Prostate gland (tissue), 2 donors: Measurements from ENCODE around the gene GBP7. TPM values are rescaled to one million over a fixed set of nuclear protein-coding genes. Genes with fewer than 3 reads are reported as not detected.

Experiments used
- DNase-seq: peaks from one replicate; pipeline ENCODE4 v3.0.0-alpha.2; 2019; ENCODE audit warnings: low spot score
- H3K27ac ChIP-seq, 2 donors: fragments of 200-600 bp; sonication (generic); 2 replicates each; pipeline ENCODE4 v1.5.1; 2017 to 2019
- H3K27me3 ChIP-seq: fragments of 200-600 bp; sonication (generic); replicated peaks from 2 replicates; pipeline ENCODE4 v1.5.1; 2019; ENCODE audit not compliant: insufficient read depth
- H3K36me3 ChIP-seq, 2 donors: fragments of 200-600 bp; sonication (generic); 1 replicate in 1 of 2; 2 replicates in 1 of 2; pipeline versions ENCODE4 v1.5.1 to v1.8.1; 2017 to 2019
- H3K4me1 ChIP-seq: fragments of 200-600 bp; sonication (generic); replicated peaks from 2 replicates; pipeline ENCODE4 v1.5.1; 2019
- H3K4me3 ChIP-seq, 2 donors: fragments of 200-600 bp; sonication (generic); 2 replicates each; pipeline ENCODE4 v1.5.1; 2017 to 2019
- H3K9me3 ChIP-seq: fragments of 200-600 bp; sonication (generic); 2 replicates; pipeline ENCODE4 v1.5.1; 2017
- POLR2A ChIP-seq: fragments of 450-650 bp; IDR thresholded peaks from one replicate; pipeline ENCODE4 v1.6.1; 2016; ENCODE audit warnings: antibody characterized with exemption, mild to moderate bottlenecking
- POLR2AphosphoS5 ChIP-seq: sonication (generic); formaldehyde crosslinking; IDR thresholded peaks from one replicate; pipeline ENCODE4 v1.6.1; 2017; ENCODE audit warnings: antibody characterized with exemption
- WGBS: methylation state at CpG from one replicate; pipeline ENCODE4 v1.1.5; 2018; 5-methylcytosine and 5-hydroxymethylcytosine counted together
- intact Hi-C: fragments of 100-400 bp; cut with DNase I; formaldehyde crosslinking; loops from one replicate; pipeline ENCODE4 v1.14.2; 2022
- total RNA-seq, 2 donors: library from RNA; depleted of rRNA; stranded (reverse); fragments of >200 nt; gene quantifications; one replicate each; pipeline ENCODE4 v1.1.0, GENCODE V29; 2016
- TF ChIP-seq, protein P1 (sequence below), 4 experiments: fragments of 200-600 bp in 2 of 4; fragments of 450-650 bp in 2 of 4; sonication (generic) in 2 of 4; IDR thresholded peaks; 1 replicate in 3 of 4; 2 replicates in 1 of 4; pipeline ENCODE4 v1.5.1; 2016 to 2019; ENCODE audit warnings: antibody characterized with exemption in 4 of 4, mild to moderate bottlenecking in 2 of 4, moderate library complexity in 2 of 4

The GBP7 gene
- total RNA-seq, 2 donors from 2014 or later = not detected

DNA sequence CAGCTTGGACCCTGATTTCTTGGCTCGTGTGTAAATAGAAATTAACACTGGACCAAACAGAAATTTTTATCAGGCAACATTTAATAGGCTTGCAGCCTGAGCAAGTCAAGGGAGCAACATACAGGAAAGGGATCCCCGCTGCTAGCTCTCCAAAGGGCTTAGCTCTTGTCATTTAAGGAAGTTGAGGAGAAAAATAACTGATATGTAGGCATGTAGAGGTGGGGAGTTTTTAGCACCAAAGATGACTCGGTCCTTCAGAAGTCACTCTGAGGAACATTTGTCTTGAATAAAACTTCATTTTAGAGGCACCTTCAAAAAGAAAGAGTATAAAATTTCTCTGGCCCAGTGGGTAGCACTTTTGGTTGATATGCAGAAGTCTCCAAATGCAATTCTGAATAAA is 76.9 kb downstream of the GBP7 start:
- TF ChIP-seq POLR2AphosphoS5 (no peak), POLR2A (no peak)
- TF ChIP-seq, protein P1, sequence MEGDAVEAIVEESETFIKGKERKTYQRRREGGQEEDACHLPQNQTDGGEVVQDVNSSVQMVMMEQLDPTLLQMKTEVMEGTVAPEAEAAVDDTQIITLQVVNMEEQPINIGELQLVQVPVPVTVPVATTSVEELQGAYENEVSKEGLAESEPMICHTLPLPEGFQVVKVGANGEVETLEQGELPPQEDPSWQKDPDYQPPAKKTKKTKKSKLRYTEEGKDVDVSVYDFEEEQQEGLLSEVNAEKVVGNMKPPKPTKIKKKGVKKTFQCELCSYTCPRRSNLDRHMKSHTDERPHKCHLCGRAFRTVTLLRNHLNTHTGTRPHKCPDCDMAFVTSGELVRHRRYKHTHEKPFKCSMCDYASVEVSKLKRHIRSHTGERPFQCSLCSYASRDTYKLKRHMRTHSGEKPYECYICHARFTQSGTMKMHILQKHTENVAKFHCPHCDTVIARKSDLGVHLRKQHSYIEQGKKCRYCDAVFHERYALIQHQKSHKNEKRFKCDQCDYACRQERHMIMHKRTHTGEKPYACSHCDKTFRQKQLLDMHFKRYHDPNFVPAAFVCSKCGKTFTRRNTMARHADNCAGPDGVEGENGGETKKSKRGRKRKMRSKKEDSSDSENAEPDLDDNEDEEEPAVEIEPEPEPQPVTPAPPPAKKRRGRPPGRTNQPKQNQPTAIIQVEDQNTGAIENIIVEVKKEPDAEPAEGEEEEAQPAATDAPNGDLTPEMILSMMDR (IDR thresholded peaks at IDR 0.05) = no peak
- WGBS = 73% methylated on average over 3 of the region's 3 CpGs

DNA sequence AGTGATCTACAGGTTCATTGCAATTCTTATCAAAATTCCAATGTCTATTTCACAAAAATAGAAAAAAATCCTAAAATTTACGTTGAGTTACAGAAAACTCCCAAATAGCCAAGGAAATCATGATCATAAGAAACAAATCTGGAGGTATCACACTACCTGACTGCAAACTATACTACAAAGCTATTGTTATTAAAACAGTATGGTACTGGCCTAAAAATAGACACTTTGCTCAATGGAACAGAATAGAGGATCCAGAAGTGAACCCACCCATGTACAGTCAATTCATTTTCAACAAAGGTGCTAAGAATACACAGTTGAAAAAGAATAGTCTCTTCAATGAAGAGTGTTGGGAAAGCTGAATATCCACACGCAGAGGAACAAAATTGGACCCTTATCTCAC is 80.1 kb downstream of the GBP7 start:
- no peaks in the 10 kb centered on the region for H3K9me3 ChIP-seq
- H3K27ac ChIP-seq = no peak overlapping the region
- intact Hi-C loops = no loop called here
- H3K36me3 ChIP-seq = no peaks in the 10 kb centered on the region
- H3K4me3 ChIP-seq = no peak overlapping the region
- DNase-seq = no peak
- 92% methylated on average over 2 of the region's 2 CpGs for WGBS
- H3K27me3 ChIP-seq = no peaks in the 10 kb centered on the region
- no peaks in the 10 kb centered on the region for H3K4me1 ChIP-seq
- TF ChIP-seq POLR2A (no peak), POLR2AphosphoS5 (no peak)
- TF ChIP-seq, protein P1 (IDR thresholded peaks at IDR 0.05) = no peak

More for the DNA sequence above, 76.9 kb downstream of the GBP7 start:
- no peaks in the 10 kb centered on the region for H3K36me3 ChIP-seq
- H3K27me3 ChIP-seq = no peaks in the 10 kb centered on the region
- no peak for DNase-seq
- H3K9me3 ChIP-seq = no peaks in the 10 kb centered on the region
- no peak overlapping the region for H3K4me3 ChIP-seq
- no peaks in the 10 kb centered on the region for H3K4me1 ChIP-seq
- intact Hi-C loops = no loop called here
- no peak overlapping the region for H3K27ac ChIP-seq

DNA sequence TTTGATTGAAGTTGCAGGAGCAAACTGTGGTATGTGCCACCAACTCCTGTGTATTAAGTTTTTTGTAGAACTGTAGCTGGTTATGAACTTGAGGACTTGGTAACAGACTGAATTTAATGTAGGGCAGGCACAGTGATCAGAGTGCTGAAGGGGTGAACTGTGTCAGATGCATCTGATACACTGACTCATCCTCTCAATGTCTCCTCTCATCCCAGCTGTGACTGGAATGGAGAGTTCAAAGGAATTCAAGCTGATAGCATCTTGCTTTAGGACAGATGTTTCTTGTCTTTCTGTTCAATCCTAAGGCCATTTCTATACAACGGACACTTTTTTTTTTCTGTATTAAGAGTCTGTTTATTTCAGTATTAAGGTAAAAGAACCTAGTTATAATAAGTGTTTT is 85.8 kb downstream of the GBP7 start:
- TF ChIP-seq POLR2AphosphoS5 (no peak), POLR2A (no peak)
- TF ChIP-seq, protein P1 (IDR thresholded peaks at IDR 0.05) = no peak
- intact Hi-C loops = loop anchor here (10.0 kb wide), 1 partner anchor 275 kb away; the partner anchor contains the start of gene GBP6
- 54% methylated on average over 1 of the region's 1 CpG for WGBS

DNA sequence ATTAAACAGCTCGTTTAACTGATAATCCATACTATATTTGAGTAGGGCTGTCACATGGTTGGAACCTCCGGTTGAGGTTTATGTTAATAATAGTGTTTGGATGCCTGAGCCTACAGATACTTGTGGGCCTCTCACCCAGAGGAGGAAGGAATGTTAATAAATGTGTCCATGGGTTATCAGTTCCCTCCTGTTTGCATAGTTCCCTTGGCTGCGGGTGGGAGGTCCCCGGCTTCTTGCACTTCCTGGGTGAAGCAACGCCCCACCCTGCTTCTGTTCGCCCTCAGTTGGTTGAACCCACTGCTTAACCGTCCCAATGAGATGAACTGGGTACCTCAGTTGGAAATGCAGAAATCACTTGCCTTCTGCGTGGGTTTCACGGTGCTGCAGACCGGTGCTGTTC is 87.2 kb downstream of the GBP7 start:
- H3K9me3 ChIP-seq = no peaks in the 10 kb centered on the region
- no peaks in the 10 kb centered on the region for H3K4me1 ChIP-seq
- WGBS = 76% methylated on average over 10 of the region's 10 CpGs
- no peaks in the 10 kb centered on the region for H3K36me3 ChIP-seq
- DNase-seq = no peak
- H3K27me3 ChIP-seq = no peaks in the 10 kb centered on the region
- intact Hi-C loops = loop anchor here (10.0 kb wide), 1 partner anchor 276 kb away; the partner anchor contains the start of gene GBP6
- no peak overlapping the region for H3K27ac ChIP-seq
- no peak overlapping the region for H3K4me3 ChIP-seq
- TF ChIP-seq, protein P1 (IDR thresholded peaks at IDR 0.05) = no peak
- TF ChIP-seq POLR2A (no peak), POLR2AphosphoS5 (no peak)

More for the DNA sequence above, 85.8 kb downstream of the GBP7 start:
- Histone ChIP-seq H3K4me1 (no peaks in the 10 kb centered on the region), H3K9me3 (no peaks in the 10 kb centered on the region), H3K4me3 (no peak overlapping the region), H3K27me3 (no peaks in the 10 kb centered on the region), H3K36me3 (no peaks in the 10 kb centered on the region), H3K27ac (no peak overlapping the region)
- DNase-seq = no peak

DNA sequence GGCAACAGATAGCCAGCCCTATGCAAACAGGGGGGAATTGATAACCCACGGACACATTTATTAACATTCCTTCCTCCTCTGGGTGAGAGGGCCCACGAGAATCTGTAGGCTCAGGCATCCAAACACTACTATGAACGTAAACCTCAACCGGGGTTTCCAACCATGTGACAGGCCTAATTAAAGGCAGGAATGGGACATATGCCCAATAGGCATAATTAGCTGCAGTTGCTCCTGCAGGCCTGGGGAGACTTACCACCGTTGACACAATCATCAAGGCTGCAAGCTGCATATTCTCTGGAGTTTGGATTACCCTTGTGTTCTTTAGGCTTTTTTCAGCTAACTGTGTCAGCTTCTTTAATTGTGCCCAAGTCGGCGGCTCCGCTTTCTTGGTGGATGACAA is 88.6 kb downstream of the GBP7 start:
- WGBS = 70% methylated on average over 8 of the region's 8 CpGs
- Histone ChIP-seq H3K4me1 (no peaks in the 10 kb centered on the region), H3K9me3 (no peaks in the 10 kb centered on the region), H3K4me3 (no peak overlapping the region), H3K27ac (no peak overlapping the region), H3K27me3 (no peaks in the 10 kb centered on the region), H3K36me3 (no peaks in the 10 kb centered on the region)
- intact Hi-C loops = loop anchor here (10.0 kb wide), 1 partner anchor 278 kb away; the partner anchor contains the start of gene GBP6
- DNase-seq = no peak
- TF ChIP-seq POLR2A = no peak
- TF ChIP-seq, protein P1 (IDR thresholded peaks at IDR 0.05) = no peak
